Sigmoid colon (tissue), 7 donors: ENCODE measurements around the gene PSMD8. TPM values are rescaled to one million over a fixed set of nuclear protein-coding genes. Genes with fewer than 3 reads are reported as not detected.
"Not testable (repeated sequence)": the region's sequence is repeated elsewhere in the genome, so short reads cannot be mapped to it uniquely, and the experiment has no call there.

Experiments used
- DNase-seq: peaks from one replicate; pipeline ENCODE4 v3.0.0-alpha.2; 2019
- H3K27ac ChIP-seq, 4 donors: fragments of 200-600 bp; sonication (generic); one replicate each; pipeline ENCODE4 v1.5.1; 2016 to 2019; ENCODE audit warnings: mild to moderate bottlenecking in 1 of 4
- H3K27me3 ChIP-seq, 3 donors: fragments of 200-600 bp; sonication (generic); one replicate each; pipeline ENCODE4 v1.5.1; 2019; ENCODE audit warnings: mild to moderate bottlenecking in 1 of 3
- H3K36me3 ChIP-seq, 4 donors: fragments of 200-600 bp; sonication (generic); one replicate each; pipeline ENCODE4 v1.5.1; 2016 to 2019
- H3K4me1 ChIP-seq, 4 donors: fragments of 200-600 bp; sonication (generic); one replicate each; pipeline ENCODE4 v1.5.1; 2017 to 2019
- H3K4me3 ChIP-seq, 4 donors: fragments of 200-600 bp; sonication (generic); one replicate each; pipeline ENCODE4 v1.5.1; 2017 to 2019; ENCODE audit warnings: mild to moderate bottlenecking in 2 of 4, moderate library complexity in 1 of 4
- H3K9me3 ChIP-seq, 4 donors: fragments of 200-600 bp in 3 of 4; sonication (generic) in 3 of 4; one replicate each; pipeline versions ENCODE4 v1.5.1 to v1.6.1; 2013 to 2019
- CTCF ChIP-seq, 4 experiments: fragments of 450-650 bp in 3 of 4; fragments of 200-600 bp in 1 of 4; IDR thresholded peaks; one replicate each; pipeline ENCODE4 v1.5.1; 2016 to 2019; ENCODE audit warnings: antibody characterized with exemption in 4 of 4, mild to moderate bottlenecking in 3 of 4, moderate library complexity in 2 of 4
- EP300 ChIP-seq, 4 donors: sonication (generic); formaldehyde crosslinking; IDR thresholded peaks; one replicate each; pipeline ENCODE4 v1.6.1; 2017; ENCODE audit warnings: antibody characterized with exemption in 4 of 4
- POLR2A ChIP-seq, 2 donors: fragments of 450-650 bp; IDR thresholded peaks; one replicate each; pipeline ENCODE4 v1.6.1; 2016; ENCODE audit warnings: antibody characterized with exemption in 2 of 2, mild to moderate bottlenecking in 2 of 2, moderate library complexity in 2 of 2
- POLR2AphosphoS5 ChIP-seq, 4 donors: sonication (generic); formaldehyde crosslinking; IDR thresholded peaks; one replicate each; pipeline ENCODE4 v1.6.1; 2017; ENCODE audit warnings: antibody characterized with exemption in 4 of 4
- WGBS, 2 donors: extraction: QIAGEN DNeasy Blood & Tissue Kit; methylation state at CpG; one replicate each; pipeline ENCODE4 v1.1.7; 2013; 5-methylcytosine and 5-hydroxymethylcytosine counted together
- intact Hi-C: fragments of 100-400 bp; cut with DNase I; formaldehyde crosslinking; loops from one replicate; pipeline ENCODE4 v1.15.1; 2023
- polyA plus RNA-seq, 3 donors: library from polyadenylated mRNA; stranded (reverse); fragments of 200-250 nt; gene quantifications; one replicate each; pipeline ENCODE4 v1.2.3, GENCODE V29; 2013
- total RNA-seq, 4 donors: library from RNA; depleted of rRNA; stranded (reverse); fragments of >200 nt; gene quantifications; one replicate each; pipeline ENCODE4 v1.1.0, GENCODE V29; 2016
- donor health status: healthy with polysubstance abuse.
- donor health status: Bipolar disorder and iron deficiency.
- donor health status: healthy.

Gene PSMD8
- total and polyA plus RNA-seq, 7 donors: 125 to 271 (median 147) TPM

DNA sequence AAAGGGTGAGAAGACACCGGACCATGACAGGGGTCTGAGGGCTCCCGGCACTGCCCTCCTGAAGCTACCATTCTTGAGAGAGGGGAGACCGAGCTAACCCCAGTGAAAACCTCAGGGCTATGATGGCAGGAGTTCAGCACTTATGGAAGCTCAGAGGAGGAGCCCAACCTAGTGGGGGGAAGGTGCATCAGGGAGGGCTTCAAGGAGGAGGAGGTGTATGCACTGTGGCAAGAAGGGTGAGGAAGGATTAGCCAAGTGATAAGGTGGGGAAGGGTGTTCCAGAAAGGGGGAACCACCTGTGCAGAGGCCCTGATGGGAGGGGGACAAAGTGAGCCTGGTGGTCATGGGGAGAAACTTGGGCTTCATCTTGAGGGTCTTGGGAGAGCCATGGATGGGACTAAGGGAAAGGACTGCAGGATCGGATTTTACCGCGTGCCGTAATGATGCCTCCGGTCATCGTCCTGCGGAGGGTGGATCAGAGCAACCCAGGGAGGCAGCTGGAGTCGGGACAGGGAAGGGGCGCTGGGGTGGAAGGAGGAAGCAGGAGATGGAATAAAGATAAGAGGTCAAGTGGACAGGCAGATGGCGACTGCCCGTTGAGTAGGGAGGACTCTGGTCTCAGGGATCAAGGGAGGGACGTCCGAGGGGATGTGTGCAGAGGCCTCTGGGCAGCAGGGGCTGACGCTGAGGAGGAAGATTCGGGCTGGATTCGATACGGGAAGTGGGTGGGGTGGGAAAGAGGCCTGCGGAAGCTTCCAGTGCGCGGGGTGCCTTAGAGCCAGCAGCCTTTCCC lies 13.3 kb upstream of the PSMD8 start:
- DNase-seq: no peak
- intact Hi-C loops: no loop called here
- H3K27ac ChIP-seq: no peak overlapping the region

GRCh38 chr19:38361633-38362075 lies 12.7 kb upstream of the PSMD8 start:
- Histone ChIP-seq H3K9me3 (no peaks in the 10 kb centered on the region), H3K27ac (peak overlapping the region in 2 of 4 donors; percentile 45 to 60), H3K4me1 (peaks cover 2 to 21% (median 20%) of the 10 kb centered on the region in 4 donors), H3K27me3 (peaks cover 9 to 79% (median 57%) of the 10 kb centered on the region in 3 donors), H3K36me3 (no peaks in the 10 kb centered on the region), H3K4me3 (peak overlapping the region; percentile 22 to 58 (median 49))
- 1% methylated on average over 37 of the region's 37 CpGs for WGBS, 2 donors
- TF ChIP-seq POLR2A (IDR thresholded peaks at IDR 0.05) (no peak), EP300 (IDR thresholded peaks at IDR 0.05) (no peak), CTCF (IDR thresholded peaks at IDR 0.05) (peak in 3 of 4 experiments; percentile 13 to 30 (median 23)), POLR2AphosphoS5 (IDR thresholded peaks at IDR 0.05) (no peak)
- intact Hi-C loops: no loop called here
- peak; percentile 79 for DNase-seq

More for the DNA sequence above, 13.3 kb upstream of the PSMD8 start:
- no peaks in the 10 kb centered on the region for H3K36me3 ChIP-seq
- no peaks in the 10 kb centered on the region for H3K9me3 ChIP-seq
- no peak for TF ChIP-seq EP300 (IDR thresholded peaks at IDR 0.05)
- no peak for TF ChIP-seq POLR2A (IDR thresholded peaks at IDR 0.05)
- no peak for TF ChIP-seq CTCF (IDR thresholded peaks at IDR 0.05)
- H3K4me1 ChIP-seq: peaks cover 2 to 21% (median 20%) of the 10 kb centered on the region in 4 donors
- peak overlapping the region; percentile 22 to 58 (median 49) for H3K4me3 ChIP-seq
- H3K27me3 ChIP-seq: peaks cover 9 to 79% (median 57%) of the 10 kb centered on the region in 3 donors
- WGBS, 2 donors: 18 to 21% methylated on average over 23 of the region's 23 CpGs

- peaks cover 2 to 21% (median 20%) of the 10 kb centered on the region in 4 donors for H3K4me1 ChIP-seq
- H3K4me3 ChIP-seq: peak overlapping the region; percentile 22 to 58 (median 49)
- peak overlapping the region; percentile 22 to 60 (median 46) for H3K27ac ChIP-seq
- 1% methylated on average over 68 of the region's 68 CpGs for WGBS, 2 donors
- peaks cover 9 to 81% (median 57%) of the 10 kb centered on the region in 3 donors for H3K27me3 ChIP-seq
- H3K9me3 ChIP-seq: no peaks in the 10 kb centered on the region
- TF ChIP-seq POLR2AphosphoS5 (IDR thresholded peaks at IDR 0.05) (peak in 2 of 4 donors; percentile 9 to 32), POLR2A (IDR thresholded peaks at IDR 0.05) (no peak), EP300 (IDR thresholded peaks at IDR 0.05) (no peak), CTCF (IDR thresholded peaks at IDR 0.05) (no peak)
- intact Hi-C loops: no loop called here
- no peaks in the 10 kb centered on the region for H3K36me3 ChIP-seq
- DNase-seq: peak; percentile 86
These were observed 12.1 kb upstream of the PSMD8 start for GRCh38 chr19:38362076-38362945.

DNA sequence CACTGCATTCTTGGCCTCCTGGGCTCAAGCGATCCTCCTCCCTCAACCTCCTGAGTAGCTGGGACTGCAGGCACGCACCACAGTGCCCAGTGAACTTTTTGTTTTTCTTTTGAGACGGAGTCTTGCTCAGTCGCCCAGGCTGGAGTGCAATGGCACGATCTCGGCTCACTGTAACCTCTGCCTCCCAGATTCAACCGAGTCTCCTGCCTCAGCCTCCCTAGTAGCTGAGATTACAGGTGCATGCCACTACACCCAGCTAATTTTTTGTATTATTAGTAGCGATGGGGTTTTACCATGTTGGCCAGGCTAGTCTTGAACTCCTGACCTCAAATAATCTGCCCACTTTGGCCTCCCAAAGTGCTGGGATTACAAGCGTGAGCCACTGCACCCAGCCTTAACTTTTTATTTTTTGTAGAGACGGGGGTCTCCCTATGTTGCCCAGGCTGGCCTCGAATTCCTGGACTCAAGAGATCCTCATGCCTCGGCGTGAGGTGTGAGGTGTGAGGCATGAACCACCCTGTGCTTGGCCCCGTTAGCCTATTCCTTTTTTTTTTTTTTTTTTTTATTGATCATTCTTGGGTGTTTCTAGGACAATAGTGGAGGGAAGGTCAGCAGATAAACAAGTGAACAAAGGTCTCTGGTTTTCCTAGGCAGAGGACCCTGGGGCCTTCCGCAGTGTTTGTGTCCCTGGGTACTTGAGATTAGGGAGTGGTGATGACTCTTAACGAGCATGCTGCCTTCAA lies 11.3 kb upstream of the PSMD8 start:
- intact Hi-C loops, H3K36me3 ChIP-seq, DNase-seq, H3K27ac ChIP-seq, H3K9me3 ChIP-seq: not testable (repeated sequence)
- 65 to 75% methylated on average over 14 to 15 of the region's 16 CpGs for WGBS, 2 donors
- Histone ChIP-seq H3K4me3 (peak overlapping the region in 2 of 4 donors; percentile 56 to 58), H3K27me3 (peaks cover 9 to 83% (median 61%) of the 10 kb centered on the region in 3 donors), H3K4me1 (peaks cover 2 to 21% (median 20%) of the 10 kb centered on the region in 4 donors)
